Activated naive CD8-positive, alpha-beta T cell (primary cell): ENCODE data around the gene MTMR6.

Source experiments
- H3K27ac Mint-ChIP-seq: one replicate; pipeline ENCODE4 v1.8.0; 2021; ENCODE audit warnings: mixed read lengths
- H3K27me3 Mint-ChIP-seq: one replicate; pipeline ENCODE4 v1.8.0; 2021; ENCODE audit warnings: mixed read lengths
- H3K36me3 Mint-ChIP-seq: one replicate; pipeline ENCODE4 v1.8.0; 2021; ENCODE audit warnings: mixed read lengths
- H3K4me1 Mint-ChIP-seq: one replicate; pipeline ENCODE4 v1.8.0; 2021; ENCODE audit warnings: low read depth, mixed read lengths
- H3K4me3 Mint-ChIP-seq: one replicate; pipeline ENCODE4 v1.8.0; 2021; ENCODE audit warnings: mild to moderate bottlenecking, mixed read lengths
- H3K9me3 Mint-ChIP-seq: one replicate; pipeline ENCODE4 v1.8.0; 2021; ENCODE audit warnings: low read depth, mixed read lengths

The MTMR6 gene

GRCh38 chr13:25292301-25292700, 5.0 kb upstream of the MTMR6 start:
- Mint-ChIP-seq H3K36me3 (no peaks in the 10 kb centered on the region), H3K27me3 (peaks cover 8% of the 10 kb centered on the region), H3K9me3 (no peaks in the 10 kb centered on the region), H3K4me3 (no peak overlapping the region), H3K4me1 (peaks cover 7% of the 10 kb centered on the region), H3K27ac (no peak overlapping the region)

GRCh38 chr13:25291691-25292090, 4.4 kb upstream of the MTMR6 start:
- Mint-ChIP-seq H3K27me3 (peaks cover 5% of the 10 kb centered on the region), H3K9me3 (no peaks in the 10 kb centered on the region), H3K27ac (no peak overlapping the region), H3K4me3 (no peak overlapping the region), H3K4me1 (peaks cover 7% of the 10 kb centered on the region), H3K36me3 (no peaks in the 10 kb centered on the region)

GRCh38 chr13:25288966-25289365, 1.7 kb upstream of the MTMR6 start:
- peaks cover 3% of the 10 kb centered on the region for H3K27me3 Mint-ChIP-seq
- H3K4me1 Mint-ChIP-seq, result peaks cover 24% of the 10 kb centered on the region

GRCh38 chr13:25286308-25286968, 850 bp downstream of the MTMR6 start:
- Mint-ChIP-seq H3K27ac (peak overlapping the region; percentile 93), H3K9me3 (no peaks in the 10 kb centered on the region), H3K36me3 (peaks cover 6% of the 10 kb centered on the region), H3K27me3 (peaks cover 3% of the 10 kb centered on the region), H3K4me3 (peak overlapping the region; percentile 96), H3K4me1 (peaks cover 39% of the 10 kb centered on the region)

More at GRCh38 chr13:25288966-25289365, 1.7 kb upstream of the MTMR6 start:
- no peak overlapping the region for H3K4me3 Mint-ChIP-seq
- no peaks in the 10 kb centered on the region for H3K9me3 Mint-ChIP-seq
- no peak overlapping the region for H3K27ac Mint-ChIP-seq
- H3K36me3 Mint-ChIP-seq, result no peaks in the 10 kb centered on the region

- Mint-ChIP-seq H3K4me1 (peaks cover 74% of the 10 kb centered on the region), H3K4me3 (peak overlapping the region; percentile 15), H3K27ac (peak overlapping the region; percentile 83), H3K27me3 (no peaks in the 10 kb centered on the region), H3K36me3 (peaks cover 9% of the 10 kb centered on the region), H3K9me3 (no peaks in the 10 kb centered on the region)
These were observed 5.4 kb downstream of the MTMR6 start for GRCh38 chr13:25281935-25282332.

- Mint-ChIP-seq H3K36me3 (peaks cover 9% of the 10 kb centered on the region), H3K4me3 (no peak overlapping the region), H3K9me3 (no peaks in the 10 kb centered on the region), H3K27me3 (no peaks in the 10 kb centered on the region), H3K4me1 (peaks cover 77% of the 10 kb centered on the region), H3K27ac (peak overlapping the region; percentile 83)
These were observed 5.9 kb downstream of the MTMR6 start for GRCh38 chr13:25281193-25281934.

GRCh38 chr13:25280396-25280795, 6.9 kb downstream of the MTMR6 start:
- peak overlapping the region; percentile 8 for H3K4me3 Mint-ChIP-seq
- peaks cover 76% of the 10 kb centered on the region for H3K4me1 Mint-ChIP-seq
- no peaks in the 10 kb centered on the region for H3K9me3 Mint-ChIP-seq
- H3K27me3 Mint-ChIP-seq, result no peaks in the 10 kb centered on the region
- no peak overlapping the region for H3K27ac Mint-ChIP-seq
- H3K36me3 Mint-ChIP-seq, result peaks cover 9% of the 10 kb centered on the region

GRCh38 chr13:25276748-25277147, 10.5 kb downstream of the MTMR6 start:
- Mint-ChIP-seq H3K27me3 (no peaks in the 10 kb centered on the region), H3K27ac (peak overlapping the region; percentile 36), H3K4me1 (peaks cover 55% of the 10 kb centered on the region), H3K4me3 (peak overlapping the region; percentile 24), H3K36me3 (peaks cover 2% of the 10 kb centered on the region), H3K9me3 (no peaks in the 10 kb centered on the region)

- Mint-ChIP-seq H3K27me3 (no peaks in the 10 kb centered on the region), H3K27ac (no peak overlapping the region), H3K36me3 (peaks cover 2% of the 10 kb centered on the region), H3K4me1 (peaks cover 2% of the 10 kb centered on the region), H3K9me3 (no peaks in the 10 kb centered on the region), H3K4me3 (no peak overlapping the region)
These were observed 18.7 kb downstream of the MTMR6 start for GRCh38 chr13:25268561-25268960.

GRCh38 chr13:25267715-25268114, 19.6 kb downstream of the MTMR6 start:
- H3K4me1 Mint-ChIP-seq, result peaks cover 2% of the 10 kb centered on the region
- H3K36me3 Mint-ChIP-seq, result peaks cover 2% of the 10 kb centered on the region
- no peaks in the 10 kb centered on the region for H3K27me3 Mint-ChIP-seq
- no peaks in the 10 kb centered on the region for H3K9me3 Mint-ChIP-seq
- no peak overlapping the region for H3K27ac Mint-ChIP-seq
- H3K4me3 Mint-ChIP-seq, result no peak overlapping the region

GRCh38 chr13:25266706-25267105, 20.6 kb downstream of the MTMR6 start:
- Mint-ChIP-seq H3K4me3 (no peak overlapping the region), H3K4me1 (peaks cover 2% of the 10 kb centered on the region), H3K27me3 (no peaks in the 10 kb centered on the region), H3K27ac (no peak overlapping the region), H3K9me3 (no peaks in the 10 kb centered on the region), H3K36me3 (peaks cover 2% of the 10 kb centered on the region)

GRCh38 chr13:25262261-25262660, 25.0 kb downstream of the MTMR6 start:
- Mint-ChIP-seq H3K27ac (no peak overlapping the region), H3K4me3 (no peak overlapping the region), H3K36me3 (peaks cover 5% of the 10 kb centered on the region), H3K9me3 (no peaks in the 10 kb centered on the region), H3K27me3 (no peaks in the 10 kb centered on the region), H3K4me1 (no peaks in the 10 kb centered on the region)

GRCh38 chr13:25253702-25254101, 33.6 kb downstream of the MTMR6 start:
- no peaks in the 10 kb centered on the region for H3K9me3 Mint-ChIP-seq
- no peaks in the 10 kb centered on the region for H3K4me1 Mint-ChIP-seq
- no peak overlapping the region for H3K27ac Mint-ChIP-seq
- no peaks in the 10 kb centered on the region for H3K27me3 Mint-ChIP-seq
- H3K4me3 Mint-ChIP-seq, result no peak overlapping the region
- peaks cover 9% of the 10 kb centered on the region for H3K36me3 Mint-ChIP-seq

- Mint-ChIP-seq H3K4me1 (no peaks in the 10 kb centered on the region), H3K4me3 (no peak overlapping the region), H3K27ac (no peak overlapping the region), H3K27me3 (no peaks in the 10 kb centered on the region), H3K9me3 (no peaks in the 10 kb centered on the region), H3K36me3 (peaks cover 9% of the 10 kb centered on the region)
These were observed 34.5 kb downstream of the MTMR6 start for GRCh38 chr13:25252752-25253151.

GRCh38 chr13:25252225-25252624, 35.1 kb downstream of the MTMR6 start:
- Mint-ChIP-seq H3K4me3 (no peak overlapping the region), H3K4me1 (no peaks in the 10 kb centered on the region), H3K27me3 (no peaks in the 10 kb centered on the region), H3K9me3 (no peaks in the 10 kb centered on the region), H3K27ac (no peak overlapping the region), H3K36me3 (peaks cover 9% of the 10 kb centered on the region)
